ENCODE measurements around the gene CD38. TPM values are rescaled to one million over a fixed set of nuclear protein-coding genes. Genes with fewer than 3 reads are reported as not detected.
A peak's percentile ranks its signal among the peaks of the same experiment; 100 is the strongest.

Gene CD38
- total RNA-seq, 6 donors from 2014 or later, result 8.5 to 72.3 (median 28.3) TPM

DNA sequence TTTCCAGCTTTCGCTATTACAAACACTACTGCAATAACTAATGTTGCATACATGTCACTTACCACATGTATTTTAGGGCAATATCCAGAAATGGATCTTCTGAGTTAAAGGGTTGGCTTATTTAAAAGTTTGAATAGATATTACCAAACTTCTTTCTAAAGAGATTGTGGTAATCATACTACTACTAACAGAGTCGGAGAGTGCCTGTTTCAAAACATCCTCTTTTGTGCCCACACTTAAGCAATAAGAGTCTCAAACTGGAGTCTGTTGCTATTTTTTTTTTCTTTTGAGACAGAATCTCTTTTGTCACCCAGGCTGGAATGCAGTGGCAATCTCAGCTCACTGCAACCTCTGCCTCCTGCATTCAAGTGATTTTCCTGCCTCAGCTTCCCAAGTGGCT, 124.6 kb downstream of the CD38 start:
- DNase-seq, result no peak

More for the DNA sequence above, 124.6 kb downstream of the CD38 start:
- Histone ChIP-seq H3K27me3 (no peaks in the 10 kb centered on the region), H3K36me3 (no peaks in the 10 kb centered on the region), H3K9me3 (no peaks in the 10 kb centered on the region), H3K4me1 (peaks cover 0 to 8% (median 0%) of the 10 kb centered on the region in 4 donors), H3K27ac (peak overlapping the region in 2 of 4 donors; percentile 53 to 70), H3K4me3 (no peak overlapping the region)
- TF ChIP-seq POLR2A (IDR thresholded peaks at IDR 0.05) (no peak), EP300 (IDR thresholded peaks at IDR 0.05) (no peak), POLR2AphosphoS5 (IDR thresholded peaks at IDR 0.05) (no peak)
- TF ChIP-seq, protein P1, sequence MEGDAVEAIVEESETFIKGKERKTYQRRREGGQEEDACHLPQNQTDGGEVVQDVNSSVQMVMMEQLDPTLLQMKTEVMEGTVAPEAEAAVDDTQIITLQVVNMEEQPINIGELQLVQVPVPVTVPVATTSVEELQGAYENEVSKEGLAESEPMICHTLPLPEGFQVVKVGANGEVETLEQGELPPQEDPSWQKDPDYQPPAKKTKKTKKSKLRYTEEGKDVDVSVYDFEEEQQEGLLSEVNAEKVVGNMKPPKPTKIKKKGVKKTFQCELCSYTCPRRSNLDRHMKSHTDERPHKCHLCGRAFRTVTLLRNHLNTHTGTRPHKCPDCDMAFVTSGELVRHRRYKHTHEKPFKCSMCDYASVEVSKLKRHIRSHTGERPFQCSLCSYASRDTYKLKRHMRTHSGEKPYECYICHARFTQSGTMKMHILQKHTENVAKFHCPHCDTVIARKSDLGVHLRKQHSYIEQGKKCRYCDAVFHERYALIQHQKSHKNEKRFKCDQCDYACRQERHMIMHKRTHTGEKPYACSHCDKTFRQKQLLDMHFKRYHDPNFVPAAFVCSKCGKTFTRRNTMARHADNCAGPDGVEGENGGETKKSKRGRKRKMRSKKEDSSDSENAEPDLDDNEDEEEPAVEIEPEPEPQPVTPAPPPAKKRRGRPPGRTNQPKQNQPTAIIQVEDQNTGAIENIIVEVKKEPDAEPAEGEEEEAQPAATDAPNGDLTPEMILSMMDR (IDR thresholded peaks at IDR 0.05), result no peak
- WGBS, 2 donors, result 54 to 65% methylated on average over 2 of the region's 2 CpGs
- peak in 1 of 2 donors; percentile 33 for ATAC-seq (ENCODE audit: low FRiP score in 2 of 2)

Other genes with a start within 250 kb of the CD38 start
- 100 to 1,000 TPM in 2 of 6 donors, 10 to 100 TPM in 4; 52.4 to 146 (median 94.9) TPM for gene FBXL5, start 123.0 kb upstream of the CD38 start, total RNA-seq
- 10 to 100 TPM; 13.6 to 48.2 (median 26.9) TPM for gene FAM200B, start 96.5 kb upstream of the CD38 start, total RNA-seq
- gene BST1, start 75.3 kb upstream of the CD38 start, total RNA-seq, result 10 to 100 TPM in 4 of 6 donors, 1 to 10 TPM in 2; 4.2 to 19.5 (median 11.1) TPM
- gene FGFBP1, start 160.4 kb downstream of the CD38 start, total RNA-seq, result 10 to 100 TPM in 1 of 6 donors, 1 to 10 TPM in 3, not detected in 2; 3.1 to 14.4 (median 4.9) TPM
- gene FGFBP2, start 184.8 kb downstream of the CD38 start, total RNA-seq, result 1 to 10 TPM in 5 of 6 donors, not detected in 1; 1.8 to 9.7 (median 3.8) TPM